SK-N-SH treated with all-trans-retinoic acid at 6 μM for 48 hours (cell line): ENCODE measurements around the gene ERP29.

Experiments
- ZNF8 ChIP-seq: fragments of 450-650 bp; formaldehyde crosslinking; IDR thresholded peaks from 2 replicates; pipeline ENCODE4 v1.5.0; 2020; ENCODE audit warnings: mild to moderate bottlenecking, moderate library complexity
- TF ChIP-seq, protein P1 (sequence below): fragments of 250-450 bp; sonication (Bioruptor Pico); IDR thresholded peaks from 2 replicates; pipeline ENCODE4 v1.8.0; 2020; ENCODE audit warnings: mild to moderate bottlenecking, moderate library complexity, borderline replicate concordance

DNA sequence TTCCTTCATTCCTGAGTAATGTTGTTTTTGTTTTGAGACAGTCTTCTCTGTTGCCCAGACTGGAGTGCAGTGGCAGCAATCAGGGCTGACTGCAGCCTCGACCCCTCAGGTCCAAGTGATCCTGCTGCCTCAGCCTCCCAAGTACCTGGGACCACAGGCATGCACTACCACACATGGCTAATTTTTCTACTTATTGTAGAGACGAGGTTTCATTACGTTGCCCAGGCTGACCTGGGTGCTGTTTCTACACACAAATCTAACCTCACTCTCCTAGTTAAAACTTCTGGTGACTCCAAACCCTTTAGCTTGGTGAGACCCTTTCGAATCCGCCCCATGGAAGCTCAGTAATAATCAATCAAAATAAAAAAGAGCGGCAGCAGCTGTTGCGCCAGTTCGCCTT, 1.5 kb upstream of the ERP29 start:
- TF ChIP-seq ZNF8 (CRISPR knock-in tag): no peak
- TF ChIP-seq, protein P1, sequence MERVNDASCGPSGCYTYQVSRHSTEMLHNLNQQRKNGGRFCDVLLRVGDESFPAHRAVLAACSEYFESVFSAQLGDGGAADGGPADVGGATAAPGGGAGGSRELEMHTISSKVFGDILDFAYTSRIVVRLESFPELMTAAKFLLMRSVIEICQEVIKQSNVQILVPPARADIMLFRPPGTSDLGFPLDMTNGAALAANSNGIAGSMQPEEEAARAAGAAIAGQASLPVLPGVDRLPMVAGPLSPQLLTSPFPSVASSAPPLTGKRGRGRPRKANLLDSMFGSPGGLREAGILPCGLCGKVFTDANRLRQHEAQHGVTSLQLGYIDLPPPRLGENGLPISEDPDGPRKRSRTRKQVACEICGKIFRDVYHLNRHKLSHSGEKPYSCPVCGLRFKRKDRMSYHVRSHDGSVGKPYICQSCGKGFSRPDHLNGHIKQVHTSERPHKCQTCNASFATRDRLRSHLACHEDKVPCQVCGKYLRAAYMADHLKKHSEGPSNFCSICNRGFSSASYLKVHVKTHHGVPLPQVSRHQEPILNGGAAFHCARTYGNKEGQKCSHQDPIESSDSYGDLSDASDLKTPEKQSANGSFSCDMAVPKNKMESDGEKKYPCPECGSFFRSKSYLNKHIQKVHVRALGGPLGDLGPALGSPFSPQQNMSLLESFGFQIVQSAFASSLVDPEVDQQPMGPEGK (CRISPR knock-in tag): no peak
